Suppressor macrophage (primary cell): Measurements from ENCODE around the gene SRCIN1.
A peak's percentile ranks its signal among the peaks of the same experiment; 100 is the strongest.

Source experiments
- DNase-seq, 4 experiments: peaks; one replicate each; pipeline ENCODE4 v3.0.0-alpha.2; 2020 to 2022

SRCIN1 gene

GRCh38 chr17:38563362-38564253 is 42.1 kb downstream of the SRCIN1 start:
- DNase-seq: peak in 1 of 4 experiments; percentile 15

- no peak for DNase-seq
Measured at GRCh38 chr17:38562903-38563302, 42.8 kb downstream of the SRCIN1 start.

GRCh38 chr17:38562215-38562569 is 43.6 kb downstream of the SRCIN1 start:
- no peak for DNase-seq

GRCh38 chr17:38561416-38562214 is 44.1 kb downstream of the SRCIN1 start:
- DNase-seq: no peak

GRCh38 chr17:38560503-38561318 is 45.0 kb downstream of the SRCIN1 start:
- DNase-seq: peak; percentile 12 to 57 (median 40)

GRCh38 chr17:38559880-38560230 is 45.9 kb downstream of the SRCIN1 start:
- DNase-seq: no peak

- peak; percentile 84 to 94 (median 92) for DNase-seq
Measured at GRCh38 chr17:38559051-38559879, 46.5 kb downstream of the SRCIN1 start.

- DNase-seq: peak in 1 of 4 experiments; percentile 16
Measured at GRCh38 chr17:38558728-38559050, 47.1 kb downstream of the SRCIN1 start.

GRCh38 chr17:38557836-38558727 is 47.7 kb downstream of the SRCIN1 start:
- DNase-seq: peak; percentile 93 to 97 (median 95)

- no peak for DNase-seq
Measured at GRCh38 chr17:38557396-38557795, 48.4 kb downstream of the SRCIN1 start.

- DNase-seq: peak; percentile 29 to 70 (median 56)
Measured at GRCh38 chr17:38556239-38556638, 49.5 kb downstream of the SRCIN1 start.

GRCh38 chr17:38554430-38555350 is 51.1 kb downstream of the SRCIN1 start:
- DNase-seq: no peak

GRCh38 chr17:38552343-38552742 is 53.4 kb downstream of the SRCIN1 start:
- DNase-seq: no peak

- DNase-seq: no peak
Measured at GRCh38 chr17:38551121-38551520, 54.6 kb downstream of the SRCIN1 start.

GRCh38 chr17:38550661-38551060 is 55.1 kb downstream of the SRCIN1 start:
- DNase-seq: no peak

- DNase-seq: no peak
Measured at GRCh38 chr17:38549285-38549684, 56.5 kb downstream of the SRCIN1 start.

- DNase-seq: peak; percentile 24 to 58 (median 44)
Measured at GRCh38 chr17:38547444-38547843, 58.3 kb downstream of the SRCIN1 start.

- no peak for DNase-seq
Measured at GRCh38 chr17:38546396-38546795, 59.4 kb downstream of the SRCIN1 start.

GRCh38 chr17:38545531-38546225 is 60.1 kb downstream of the SRCIN1 start:
- no peak for DNase-seq
